Right ventricle myocardium superior (tissue), 1 donor: ENCODE data around the gene DDX52. TPM values are rescaled to one million over a fixed set of nuclear protein-coding genes. Genes with fewer than 3 reads are reported as not detected.
A peak's percentile ranks its signal among the peaks of the same experiment; 100 is the strongest.
"Not testable (repeated sequence)": the region's sequence is repeated elsewhere in the genome, so short reads cannot be mapped to it uniquely, and the experiment has no call there.

ENCODE experiments used
- ATAC-seq: fragments of 200-7000 bp; cut with Tn5 transposase; one replicate; pipeline ENCODE4 v1.9.1; 2020; ENCODE audit warnings: mild to moderate bottlenecking; ENCODE audit not compliant: poor library complexity
- DNase-seq: peaks from one replicate; pipeline ENCODE4 v3.0.0-alpha.2; 2020
- intact Hi-C: fragments of 100-400 bp; cut with DNase I; formaldehyde crosslinking; loops from one replicate; pipeline ENCODE4 v1.11.2; 2022
- total RNA-seq: library from RNA; stranded (reverse); fragmentation: NEBNext Ultra II Directional; extraction: Animal tissue kit (Norgen Biotek cat#: 25700); gene quantifications from one replicate; pipeline ENCODE4 v1.2.1, GENCODE V29; 2021
- donor health status: DM: no; HTN: yes; CAD: no; lungs with severe emphysema.

The DDX52 gene
- total RNA-seq, 1 donor from 2014 or later, result 13.6 TPM

- no peak for ATAC-seq
- intact Hi-C loops, result no loop called here
Observed at GRCh38 chr17:37661400-37662014, 18.3 kb upstream of the DDX52 start.

DNA sequence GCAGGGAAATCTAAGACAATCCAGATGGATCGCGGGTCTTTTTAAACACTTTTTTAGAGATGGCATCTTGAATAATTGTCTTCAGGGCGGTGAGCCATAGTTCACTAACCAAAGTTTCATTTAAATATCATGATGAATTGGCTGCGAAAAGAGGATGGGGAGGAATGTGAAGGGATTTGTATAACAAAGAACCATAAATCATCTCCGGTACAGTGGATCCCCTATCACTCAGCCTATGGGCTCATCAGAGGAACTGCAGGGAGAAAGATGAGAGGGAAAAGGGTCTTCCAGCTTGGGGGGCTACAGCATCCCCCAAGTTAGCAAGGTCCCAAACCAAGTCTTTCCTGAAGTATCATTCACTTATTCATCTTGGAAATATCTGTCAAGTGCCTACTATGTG is 16.7 kb upstream of the DDX52 start:
- ATAC-seq (no peak), DNase-seq (no peak)
- intact Hi-C loops, result no loop called here

More at GRCh38 chr17:37661400-37662014, 18.3 kb upstream of the DDX52 start:
- DNase-seq, result no peak

- ATAC-seq (no peak), DNase-seq (no peak)
- intact Hi-C loops, result no loop called here
Observed at GRCh38 chr17:37657202-37657601, 14.0 kb upstream of the DDX52 start.

DNA sequence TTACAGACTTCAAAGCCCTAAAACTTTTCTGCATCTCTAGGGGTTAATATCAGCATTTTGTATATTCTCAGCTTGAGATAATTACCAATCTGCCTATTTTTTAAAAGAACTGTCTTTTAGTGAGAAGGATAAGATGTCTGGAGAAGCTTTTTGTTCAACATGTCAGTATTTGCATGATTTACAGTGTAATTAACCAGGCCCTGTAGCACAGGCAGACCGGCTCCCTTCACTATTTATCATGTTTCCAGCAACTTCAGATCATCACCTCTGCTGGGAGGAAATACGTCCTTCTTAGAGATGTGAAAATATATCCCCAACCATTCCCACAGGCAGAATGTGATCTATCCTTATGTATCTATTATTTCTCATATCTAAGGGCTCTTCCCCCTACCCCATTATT is 8.6 kb upstream of the DDX52 start:
- ATAC-seq, result no peak
- intact Hi-C loops, result loop anchor here (5.0 kb wide), 1 partner anchor 120 kb away; no protein-coding TSS in a partner anchor
- DNase-seq, result no peak

DNA sequence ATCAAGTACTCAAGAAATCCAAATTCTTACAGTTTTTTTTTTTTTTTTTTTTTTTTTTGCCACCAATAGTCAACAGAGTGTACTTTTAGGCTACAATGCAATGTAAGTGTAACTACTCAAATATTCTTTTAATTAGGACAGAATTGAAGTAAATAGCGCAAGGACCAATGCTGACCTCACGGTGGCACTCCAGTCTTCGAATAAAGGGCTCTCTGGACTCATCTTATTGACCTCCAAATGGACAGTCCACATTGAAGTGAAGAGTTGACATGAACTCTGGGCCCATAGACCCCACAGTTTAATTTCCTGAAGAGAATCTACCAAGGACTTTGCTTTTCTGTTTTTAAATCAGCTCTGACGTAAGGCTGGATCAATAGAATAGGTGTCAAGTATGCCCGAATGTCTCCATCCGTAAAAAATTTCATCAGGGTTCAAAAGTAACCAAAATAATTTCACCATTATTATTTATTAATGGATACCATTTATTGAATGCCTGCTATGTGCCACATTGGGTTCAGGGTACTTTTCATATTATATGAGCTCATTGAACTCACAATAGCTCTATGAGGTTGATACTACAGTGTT is 7.3 kb upstream of the DDX52 start:
- no peak for ATAC-seq
- DNase-seq, result no peak
- intact Hi-C loops, result loop anchor here (5.0 kb wide), 1 partner anchor 122 kb away; no protein-coding TSS in a partner anchor

GRCh38 chr17:37648555-37648954 is 5.3 kb upstream of the DDX52 start:
- no peak for DNase-seq
- intact Hi-C loops, result no loop called here
- no peak for ATAC-seq

- ATAC-seq (no peak), DNase-seq (no peak)
- intact Hi-C loops, result no loop called here
Observed at GRCh38 chr17:37647856-37648255, 4.6 kb upstream of the DDX52 start.

DNA sequence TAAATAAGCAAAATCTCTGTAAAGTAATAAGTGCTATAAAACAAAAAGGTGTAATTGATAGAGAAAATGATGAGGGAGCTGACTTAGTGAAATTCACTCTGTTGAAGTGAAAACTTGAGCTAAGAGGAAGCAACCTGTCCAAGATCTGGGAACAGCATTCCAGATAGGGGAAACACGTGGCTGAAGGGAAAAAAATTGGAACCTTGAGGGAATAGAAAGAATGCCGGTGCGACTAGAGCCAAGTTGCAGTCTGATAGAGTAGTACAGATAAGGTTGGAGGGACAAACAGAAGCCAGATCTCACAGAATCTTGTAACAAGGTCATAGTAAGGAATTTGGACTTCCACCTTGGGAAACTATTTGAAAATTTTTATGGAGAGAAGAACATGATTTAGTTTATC is 623 bp upstream of the DDX52 start:
- DNase-seq (no peak), ATAC-seq (peak; percentile 13)
- intact Hi-C loops, result no loop called here

DNA sequence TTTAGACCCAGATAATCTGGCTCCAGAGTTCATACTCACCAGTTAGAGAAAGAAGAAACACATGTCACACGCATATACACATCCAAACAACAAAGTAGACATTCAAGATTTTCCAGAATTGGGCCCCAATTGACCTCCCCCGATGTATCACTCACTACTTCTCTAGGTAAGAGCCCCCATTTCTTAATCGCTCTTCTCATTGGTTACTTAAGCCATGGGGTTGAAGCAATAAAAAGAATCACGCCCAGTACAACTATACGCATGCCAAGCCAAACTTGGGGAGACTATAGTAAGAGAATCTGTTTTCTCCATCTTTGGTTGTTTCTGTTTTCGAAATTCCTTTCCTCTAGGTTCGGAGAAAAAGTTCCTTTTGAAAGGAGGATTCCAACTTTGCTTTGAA is 565 bp downstream of the DDX52 start:
- intact Hi-C loops, result no loop called here

GRCh38 chr17:37640015-37640414 is 3.2 kb downstream of the DDX52 start:
- intact Hi-C loops, result no loop called here
- DNase-seq, result no peak
- no peak for ATAC-seq

More for the DNA sequence above, 565 bp downstream of the DDX52 start:
- ATAC-seq (peak; percentile 18), DNase-seq (no peak)

- ATAC-seq (no peak), DNase-seq (no peak)
- intact Hi-C loops, result no loop called here
Observed at GRCh38 chr17:37637956-37638355, 5.3 kb downstream of the DDX52 start.

DNA sequence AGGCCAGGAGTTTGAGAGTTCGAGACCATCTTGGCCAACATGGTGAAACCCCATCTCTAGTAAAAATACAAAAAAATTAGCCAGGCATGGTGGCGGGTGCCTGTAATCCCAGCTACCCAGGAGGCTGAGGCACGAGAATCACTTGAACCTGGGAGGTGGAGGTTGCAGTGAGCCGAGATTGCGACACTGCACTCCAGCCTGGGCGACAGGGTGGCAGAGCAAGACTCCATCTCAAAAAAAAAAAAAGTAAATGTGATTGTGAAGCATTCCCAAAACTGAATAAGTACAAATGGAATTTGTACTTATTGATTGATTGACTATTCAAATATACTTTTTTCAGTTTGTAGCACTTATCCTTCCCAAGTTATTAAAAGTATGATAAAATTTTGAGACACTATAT is 26.8 kb downstream of the DDX52 start:
- DNase-seq, intact Hi-C loops, ATAC-seq: not testable (repeated sequence)

GRCh38 chr17:37614823-37615222 is 28.4 kb downstream of the DDX52 start:
- DNase-seq (no peak), ATAC-seq (no peak)
- intact Hi-C loops, result no loop called here

- DNase-seq, result no peak
- intact Hi-C loops, result no loop called here
- ATAC-seq, result no peak
Observed at GRCh38 chr17:37614391-37614790, 28.9 kb downstream of the DDX52 start.

DNA sequence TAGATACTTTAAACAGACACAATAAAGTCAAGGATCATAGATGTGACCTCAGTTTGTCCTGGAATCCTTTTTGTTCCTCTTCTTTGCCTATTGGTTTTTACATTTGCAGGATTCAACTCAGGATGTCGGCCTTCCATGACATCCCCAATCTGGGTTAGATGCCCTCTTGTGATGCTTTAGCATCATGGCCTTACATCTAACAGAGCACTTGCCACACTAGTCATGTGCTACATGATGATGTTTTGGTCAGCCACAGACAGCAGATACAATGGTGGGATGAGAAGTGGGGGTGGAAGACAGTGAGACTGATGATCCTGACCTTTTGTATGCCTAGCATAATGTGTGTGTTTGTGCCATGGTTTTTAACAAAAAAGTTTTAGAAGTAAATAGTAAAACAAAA is 32.3 kb downstream of the DDX52 start:
- DNase-seq (no peak), ATAC-seq (no peak)
- intact Hi-C loops, result no loop called here

DNA sequence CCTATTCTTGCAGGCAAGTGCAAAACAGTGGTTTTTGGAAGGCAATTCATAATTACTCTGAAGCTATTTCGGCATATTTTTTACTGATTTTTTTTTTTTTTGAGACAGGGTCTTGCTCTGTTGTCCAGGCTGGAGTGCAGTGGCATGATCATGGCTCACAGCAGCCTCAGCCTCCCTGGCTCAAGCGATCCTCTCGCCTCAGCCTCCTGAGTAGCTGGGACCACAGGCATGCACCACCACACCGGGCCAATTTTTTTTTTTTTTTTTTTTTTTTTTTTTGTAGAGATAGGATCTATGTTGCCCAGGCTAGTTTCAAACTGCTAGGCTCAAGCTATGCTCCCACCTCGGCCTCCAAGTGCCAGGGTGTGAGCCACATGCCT is 33.2 kb downstream of the DDX52 start:
- intact Hi-C loops, ATAC-seq, DNase-seq: not testable (repeated sequence)

DNA sequence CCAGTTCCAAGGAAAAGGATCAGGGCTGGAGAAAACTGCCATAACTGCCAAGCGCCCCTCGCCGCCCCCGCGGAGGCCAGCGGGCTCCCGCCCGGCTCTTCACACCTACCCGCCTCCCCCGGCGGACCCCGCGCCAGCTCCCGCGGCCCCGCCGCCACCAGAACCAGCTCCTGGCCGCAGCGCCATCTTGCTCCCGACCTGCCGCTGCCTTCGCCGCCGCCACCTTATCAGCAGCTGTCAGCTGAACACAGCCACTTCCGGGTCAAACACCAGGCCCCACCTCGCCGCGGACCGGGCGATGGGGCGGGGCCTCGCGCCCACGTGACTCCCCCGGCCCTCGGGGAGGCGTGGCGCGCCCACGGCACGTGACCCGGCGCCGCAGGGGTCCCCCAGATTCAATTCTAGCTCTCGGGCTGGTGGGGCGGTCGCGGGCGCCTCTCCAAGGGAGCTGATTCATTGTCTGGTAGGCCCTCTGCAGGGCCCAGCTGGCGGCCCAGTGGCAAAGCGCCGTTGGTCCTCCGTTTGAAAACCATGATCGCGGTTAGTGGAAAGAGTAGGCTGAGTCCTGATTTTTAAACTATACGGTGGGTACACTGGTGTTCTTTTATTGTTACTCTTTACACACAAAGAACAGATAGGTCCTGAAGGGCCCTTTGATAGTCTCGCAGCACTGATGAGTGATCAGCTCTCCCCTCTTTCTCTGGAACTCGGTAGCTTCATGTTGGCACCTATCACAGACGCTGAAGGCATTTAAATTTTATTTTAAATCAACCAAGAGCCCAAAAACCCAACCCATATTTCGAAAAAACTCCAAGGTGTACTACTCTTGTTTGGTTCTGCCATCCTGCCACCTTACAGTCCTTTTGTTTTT is 33.8 kb downstream of the DDX52 start, which contains the start of gene SYNRG:
SYNRG (minus strand) TSS at position 249 of the 871 bp plus-strand sequence; CDS start at position 186, 63 bp downstream.
- peak; percentile 97 for DNase-seq
- ATAC-seq, result peak; percentile 100
- intact Hi-C loops, result no loop called here

DNA sequence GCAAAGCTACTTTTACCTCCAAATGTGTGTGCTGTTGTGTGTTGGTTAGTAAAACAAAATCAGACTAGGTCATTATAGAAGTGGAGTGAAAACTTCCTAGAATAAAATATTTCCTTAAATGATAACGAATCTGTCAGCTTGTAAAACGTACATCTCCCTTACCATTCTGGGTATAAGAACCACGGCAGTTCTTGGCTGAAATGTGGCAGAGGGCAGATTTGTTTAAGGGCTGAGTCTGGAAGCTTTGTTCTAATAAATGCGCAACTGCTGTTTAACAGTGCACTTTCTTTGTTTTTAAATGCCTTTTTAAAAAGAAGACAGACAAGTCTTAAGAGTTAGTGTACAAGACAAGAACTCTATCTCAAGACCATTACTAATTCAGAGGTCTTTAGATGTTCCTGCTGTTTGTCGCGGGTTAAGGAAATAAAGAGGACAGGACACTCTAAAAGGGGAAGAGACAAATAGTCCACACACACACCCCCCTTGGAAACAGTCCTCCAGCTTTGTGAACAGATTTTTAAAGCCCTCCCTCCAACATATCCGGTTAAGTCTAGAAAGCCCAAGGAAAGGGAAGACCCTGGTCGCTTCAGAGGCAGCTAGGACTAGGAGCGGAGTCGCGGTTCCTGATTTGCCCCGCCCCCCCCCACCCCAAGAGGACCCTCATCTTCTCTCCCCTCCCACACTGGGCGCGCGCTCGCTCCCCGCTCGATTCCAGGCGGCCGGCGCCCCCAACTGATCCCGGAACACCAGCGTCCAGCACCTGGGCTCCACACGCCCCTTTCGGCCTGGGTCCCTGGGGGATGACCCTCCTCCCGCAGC is 34.7 kb downstream of the DDX52 start:
- intact Hi-C loops, result no loop called here
- DNase-seq (no peak), ATAC-seq (peak; percentile 48)
